NB4 (cell line): Measurements from ENCODE around the gene PMF1.

ENCODE experiments used
- DNase-seq: peaks from one replicate; pipeline ENCODE4 v3.0.0; 2010; ENCODE audit warnings: low read depth
- H3K4me3 ChIP-seq: one replicate; pipeline ENCODE4 v1.5.1; 2011; ENCODE audit warnings: mild to moderate bottlenecking, low read depth, low read length, moderate library complexity
- CTCF ChIP-seq: IDR thresholded peaks from one replicate; pipeline ENCODE4 v1.5.1; 2012; ENCODE audit warnings: low read depth, low read length
- MYC ChIP-seq: IDR thresholded peaks from 2 replicates; pipeline ENCODE4 v1.6.1; 2011; ENCODE audit warnings: low read depth, low read length
- POLR2A ChIP-seq: IDR thresholded peaks from 2 replicates; pipeline ENCODE4 v1.6.1; 2011; ENCODE audit warnings: mild to moderate bottlenecking; ENCODE audit not compliant: insufficient read length; ENCODE audit errors: extremely low read depth
- TF ChIP-seq, protein P1 (sequence below): IDR thresholded peaks from 2 replicates; pipeline ENCODE4 v1.6.1; 2011; ENCODE audit warnings: low read depth, low read length

The PMF1 gene

DNA sequence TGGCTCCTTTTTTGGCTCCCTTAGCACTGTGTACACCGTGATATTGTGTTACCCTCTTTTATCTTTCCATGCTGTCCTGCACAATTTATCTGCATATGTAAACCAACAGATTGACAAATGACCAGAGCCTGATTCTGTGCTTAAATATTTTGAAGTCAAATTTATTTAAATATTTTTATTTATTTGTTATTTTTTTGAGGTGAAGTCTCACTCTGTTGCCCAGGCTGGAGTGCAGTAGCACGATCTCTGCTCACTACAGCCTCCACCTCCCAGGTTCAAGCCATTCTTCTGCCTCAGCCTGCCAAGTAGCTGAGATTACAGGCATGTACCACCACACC, 12.8 kb downstream of the PMF1 start:
- no peak overlapping the region for H3K4me3 ChIP-seq

DNA sequence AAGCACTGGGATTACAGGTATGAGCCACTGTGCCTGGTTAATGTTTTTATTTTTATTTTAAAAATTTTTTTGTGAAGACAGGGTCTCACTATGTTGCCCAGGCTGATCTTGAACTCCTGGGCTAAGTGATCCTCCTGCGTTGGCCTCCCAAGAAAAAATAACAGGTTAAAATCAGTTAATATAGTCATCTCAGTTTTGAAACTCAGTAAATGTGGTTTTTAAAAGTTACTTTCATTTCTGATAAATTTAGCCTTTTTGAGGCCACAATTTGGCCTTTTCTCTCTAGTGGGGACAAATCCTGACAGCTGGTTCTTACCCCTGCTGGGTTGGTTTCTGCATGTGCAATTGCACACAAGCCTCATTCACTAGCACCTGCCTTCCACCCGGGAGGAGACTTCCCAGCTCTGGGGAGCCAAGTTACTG, 13.3 kb downstream of the PMF1 start:
- no peak for DNase-seq
- no peak overlapping the region for H3K4me3 ChIP-seq
- TF ChIP-seq CTCF (no peak), POLR2A (no peak), MYC (no peak)
- TF ChIP-seq, protein P1, sequence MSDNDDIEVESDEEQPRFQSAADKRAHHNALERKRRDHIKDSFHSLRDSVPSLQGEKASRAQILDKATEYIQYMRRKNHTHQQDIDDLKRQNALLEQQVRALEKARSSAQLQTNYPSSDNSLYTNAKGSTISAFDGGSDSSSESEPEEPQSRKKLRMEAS = no peak

More for the DNA sequence above, 12.8 kb downstream of the PMF1 start:
- no peak for DNase-seq
- TF ChIP-seq MYC = no peak
- no peak for TF ChIP-seq POLR2A
- TF ChIP-seq, protein P1 = no peak
- no peak for TF ChIP-seq CTCF

DNA sequence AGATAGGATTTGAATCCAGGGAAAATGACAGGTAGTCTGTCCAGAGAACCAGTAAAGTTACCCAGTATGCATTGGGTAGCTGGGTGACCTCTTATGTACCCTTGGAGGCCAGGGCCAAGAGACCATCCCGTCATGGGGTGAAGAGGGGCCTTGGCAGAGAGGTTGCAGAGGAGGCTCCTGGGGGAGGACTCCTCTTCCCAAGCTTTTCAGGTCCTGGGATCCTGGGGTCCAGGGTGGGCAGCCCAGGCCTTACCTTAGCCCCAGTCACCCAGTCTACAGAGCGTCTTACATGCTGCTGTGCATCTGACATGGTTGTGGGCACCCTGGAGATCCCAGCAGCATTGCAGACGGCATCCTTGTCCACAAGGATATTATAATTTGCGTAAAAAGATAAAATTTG, 14.0 kb downstream of the PMF1 start:
- DNase-seq = no peak
- no peak overlapping the region for H3K4me3 ChIP-seq
- no peak for TF ChIP-seq POLR2A
- TF ChIP-seq MYC = no peak
- TF ChIP-seq, protein P1 = no peak
- TF ChIP-seq CTCF = no peak

- no peak for DNase-seq
- TF ChIP-seq CTCF (no peak), POLR2A (no peak), MYC (no peak)
- TF ChIP-seq, protein P1 = no peak
- no peak overlapping the region for H3K4me3 ChIP-seq
Observed at GRCh38 chr1:156228501-156228900, 15.7 kb downstream of the PMF1 start.

DNA sequence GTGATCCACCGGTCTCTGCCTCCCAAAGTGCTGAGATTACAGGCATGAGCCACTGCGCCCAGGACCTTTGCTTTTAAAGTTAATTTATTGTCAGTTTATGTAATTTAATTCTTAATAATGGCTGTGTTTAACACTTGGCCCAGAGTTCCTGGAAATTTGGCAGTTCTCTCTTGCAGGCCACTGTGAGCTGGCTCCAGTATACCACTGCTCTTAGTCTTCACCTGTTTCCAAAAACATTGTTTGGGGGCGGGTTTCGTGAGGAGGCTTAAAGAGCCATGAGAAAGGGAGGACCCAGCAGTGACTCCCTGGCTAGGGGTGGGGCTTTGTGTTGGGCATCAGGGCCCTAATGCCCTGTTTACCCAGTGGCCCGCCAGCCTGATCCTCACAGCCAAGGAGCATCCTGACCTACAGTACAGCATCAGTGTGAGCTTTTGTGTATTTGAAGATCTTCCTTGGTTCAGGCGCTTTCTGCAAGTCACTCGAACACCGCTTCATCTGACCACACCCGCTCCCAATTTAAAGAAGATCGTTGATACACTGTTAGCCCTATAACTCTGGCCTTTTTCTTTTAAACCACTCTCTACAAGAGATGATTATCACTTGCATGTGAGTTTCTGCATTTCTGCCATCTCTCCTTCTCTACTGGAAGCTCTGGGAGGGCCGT, 17.1 kb downstream of the PMF1 start:
- H3K4me3 ChIP-seq = no peak overlapping the region
- TF ChIP-seq, protein P1 = no peak
- no peak for TF ChIP-seq POLR2A
- TF ChIP-seq MYC = no peak
- no peak for TF ChIP-seq CTCF
- DNase-seq = no peak

- TF ChIP-seq MYC (no peak), CTCF (no peak), POLR2A (no peak)
- TF ChIP-seq, protein P1 = no peak
- no peak overlapping the region for H3K4me3 ChIP-seq
- DNase-seq = no peak
Observed at GRCh38 chr1:156230473-156230837, 17.6 kb downstream of the PMF1 start.
